Natural killer cell (primary cell): ENCODE measurements around the gene GNB1L. TPM values are rescaled to one million over a fixed set of nuclear protein-coding genes. Genes with fewer than 3 reads are reported as not detected.

Source experiments
- ATAC-seq, 3 donors: fragments of 150-1000 bp in 2 of 3; fragments of 200-7000 bp in 1 of 3; cut with Tn5 transposase; 1 replicate in 1 of 3; 2 replicates in 2 of 3; pipeline ENCODE4 v1.10.0; 2021; ENCODE audit warnings: mild to moderate bottlenecking in 2 of 3, moderate library complexity in 2 of 3
- DNase-seq, 2 donors: peaks; one replicate each; pipeline versions ENCODE4 v3.0.0 to v3.0.0-alpha.2; 2013 to 2021; ENCODE audit warnings: mixed read lengths in 1 of 2
- H3K27ac ChIP-seq: one replicate; pipeline ENCODE4 v1.5.1; 2013; ENCODE audit warnings: mild to moderate bottlenecking, low read length
- H3K27me3 ChIP-seq: one replicate; pipeline ENCODE4 v1.6.1; 2013; ENCODE audit warnings: low read length; ENCODE audit not compliant: control insufficient read depth, insufficient read depth
- H3K36me3 ChIP-seq: one replicate; pipeline ENCODE4 v1.6.1; 2013; ENCODE audit warnings: low read length; ENCODE audit not compliant: control insufficient read depth, insufficient read depth
- H3K4me1 ChIP-seq: one replicate; pipeline ENCODE4 v1.6.1; 2013; ENCODE audit warnings: low read length; ENCODE audit not compliant: control insufficient read depth, insufficient read depth
- H3K4me3 ChIP-seq: one replicate; pipeline ENCODE4 v1.5.1; 2013; ENCODE audit warnings: low read length
- H3K9me3 ChIP-seq: one replicate; pipeline ENCODE4 v1.6.1; 2013; ENCODE audit warnings: low read length; ENCODE audit not compliant: control insufficient read depth, insufficient read depth
- H3K27ac Mint-ChIP-seq, 2 donors: one replicate each; pipeline ENCODE4 v1.8.0; 2022; ENCODE audit warnings: mild to moderate bottlenecking in 2 of 2, mixed read lengths in 2 of 2, moderate library complexity in 1 of 2
- H3K27me3 Mint-ChIP-seq, 2 donors: one replicate each; pipeline ENCODE4 v1.8.0; 2022; ENCODE audit warnings: low read depth in 2 of 2, mixed read lengths in 2 of 2
- H3K36me3 Mint-ChIP-seq: one replicate; pipeline ENCODE4 v1.8.0; 2022; ENCODE audit warnings: mixed read lengths
- H3K4me1 Mint-ChIP-seq, 2 donors: one replicate each; pipeline ENCODE4 v1.8.0; 2022; ENCODE audit warnings: mixed read lengths in 2 of 2
- H3K4me3 Mint-ChIP-seq: one replicate; pipeline ENCODE4 v1.8.0; 2022; ENCODE audit warnings: mild to moderate bottlenecking, moderate library complexity, mixed read lengths
- H3K9me3 Mint-ChIP-seq, 2 donors: one replicate each; pipeline ENCODE4 v1.8.0; 2022; ENCODE audit warnings: mixed read lengths in 2 of 2
- CTCF ChIP-seq: fragments of 200-600 bp; IDR thresholded peaks from one replicate; pipeline ENCODE4 v1.8.0; 2022; ENCODE audit warnings: antibody characterized with exemption
- WGBS: methylation state at CpG from one replicate; pipeline ENCODE4 v1.1.7; 2013; ENCODE audit warnings: missing lambda C conversion rate; ENCODE audit not compliant: insufficient coverage; 5-methylcytosine and 5-hydroxymethylcytosine counted together
- intact Hi-C: fragments of 100-400 bp; cut with micrococcal nuclease; formaldehyde crosslinking; loops from one replicate; pipeline ENCODE4 v1.14.2; 2022
- total RNA-seq, 4 donors: library from RNA; stranded (reverse); fragments of 120-200 nt in 1 of 4; gene quantifications; one replicate each; pipeline versions ENCODE4 v1.2.3 to v1.2.4, GENCODE V29; 2013 to 2022

Gene GNB1L
- total RNA-seq, 3 donors from 2014 or later (not counting 1 experiment from before 2014, with no cell fraction given): 5.1 to 5.3 (median 5.3) TPM

DNA sequence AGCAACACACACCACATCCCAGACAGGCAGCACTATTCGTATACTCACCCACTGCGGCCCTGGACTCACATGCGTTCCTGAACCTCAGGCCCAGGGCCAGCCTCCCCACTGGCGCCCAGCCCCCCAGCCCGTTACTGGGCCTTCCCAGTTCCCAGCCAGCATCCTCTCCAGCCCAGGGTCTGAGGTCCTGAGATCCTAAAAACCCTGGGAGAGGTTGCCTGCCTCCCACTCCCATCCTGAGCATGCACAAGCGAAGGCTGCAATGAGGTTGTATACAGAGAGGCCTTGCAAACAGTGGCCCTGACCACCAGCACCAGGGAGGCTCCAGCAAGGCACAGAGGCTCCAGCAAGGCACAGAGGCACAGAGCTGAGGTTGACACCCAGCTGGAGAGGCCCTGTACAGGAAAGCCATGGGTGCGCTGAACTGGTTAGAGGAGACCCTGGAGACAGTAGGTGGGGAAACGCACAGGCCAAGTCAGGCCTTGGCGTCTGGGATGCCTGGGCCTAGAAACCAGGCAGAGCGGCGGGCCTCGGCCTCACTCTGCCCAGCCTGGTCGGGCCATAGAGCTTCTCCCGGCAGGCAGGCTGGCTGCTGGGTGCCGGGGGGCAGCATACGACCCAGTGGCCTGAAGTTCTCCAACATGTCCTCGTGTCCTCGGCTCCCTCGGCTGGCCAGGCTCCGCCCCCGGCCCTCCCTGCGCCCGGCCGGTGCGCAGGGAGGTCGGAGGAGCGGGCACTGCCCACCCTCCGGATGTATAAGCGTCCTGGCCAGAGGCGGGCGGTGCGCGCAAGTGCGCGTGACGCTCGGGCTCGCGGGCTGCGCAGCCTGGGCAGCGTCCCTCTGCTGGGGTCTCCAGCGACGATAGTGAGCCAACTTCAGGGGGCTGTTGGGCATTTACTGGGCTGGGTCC lies 96.4 kb downstream of the GNB1L start:
- Mint-ChIP-seq H3K27ac (no peak overlapping the region), H3K36me3 (no peaks in the 10 kb centered on the region), H3K4me3 (peak overlapping the region; percentile 63), H3K9me3 (no peaks in the 10 kb centered on the region), H3K27me3 (peaks cover 54 to 55% of the 10 kb centered on the region in 2 donors), H3K4me1 (peaks cover 12 to 21% of the 10 kb centered on the region in 2 donors)
- Histone ChIP-seq H3K27ac (no peak overlapping the region), H3K9me3 (no peaks in the 10 kb centered on the region), H3K36me3 (no peaks in the 10 kb centered on the region), H3K4me3 (no peak overlapping the region), H3K27me3 (peaks cover 38% of the 10 kb centered on the region), H3K4me1 (peaks cover 26% of the 10 kb centered on the region)
- DNase-seq (no peak), ATAC-seq (no peak)
- no peak for TF ChIP-seq CTCF
- intact Hi-C loops: no loop called here
- 46% methylated on average over 43 of the region's 43 CpGs for WGBS

- H3K27me3 ChIP-seq: peaks cover 38% of the 10 kb centered on the region
- peaks cover 47 to 58% of the 10 kb centered on the region in 2 donors for H3K27me3 Mint-ChIP-seq
- H3K4me3 ChIP-seq: peak overlapping the region; percentile 14
- DNase-seq (peak in 1 of 2 donors; percentile 12), ATAC-seq (no peak)
- no peaks in the 10 kb centered on the region for H3K9me3 Mint-ChIP-seq
- WGBS: 20% methylated on average over 16 of the region's 16 CpGs
- no peaks in the 10 kb centered on the region for H3K9me3 ChIP-seq
- intact Hi-C loops: no loop called here
- H3K36me3 ChIP-seq: no peaks in the 10 kb centered on the region
- H3K4me1 ChIP-seq: peaks cover 26% of the 10 kb centered on the region
- H3K4me1 Mint-ChIP-seq: peaks cover 12 to 21% of the 10 kb centered on the region in 2 donors
- no peak overlapping the region for H3K27ac ChIP-seq
- H3K36me3 Mint-ChIP-seq: no peaks in the 10 kb centered on the region
- no peak for TF ChIP-seq CTCF
- peak overlapping the region; percentile 63 for H3K4me3 Mint-ChIP-seq
- no peak overlapping the region for H3K27ac Mint-ChIP-seq
These were observed 97.3 kb downstream of the GNB1L start for GRCh38 chr22:19757140-19757984.

DNA sequence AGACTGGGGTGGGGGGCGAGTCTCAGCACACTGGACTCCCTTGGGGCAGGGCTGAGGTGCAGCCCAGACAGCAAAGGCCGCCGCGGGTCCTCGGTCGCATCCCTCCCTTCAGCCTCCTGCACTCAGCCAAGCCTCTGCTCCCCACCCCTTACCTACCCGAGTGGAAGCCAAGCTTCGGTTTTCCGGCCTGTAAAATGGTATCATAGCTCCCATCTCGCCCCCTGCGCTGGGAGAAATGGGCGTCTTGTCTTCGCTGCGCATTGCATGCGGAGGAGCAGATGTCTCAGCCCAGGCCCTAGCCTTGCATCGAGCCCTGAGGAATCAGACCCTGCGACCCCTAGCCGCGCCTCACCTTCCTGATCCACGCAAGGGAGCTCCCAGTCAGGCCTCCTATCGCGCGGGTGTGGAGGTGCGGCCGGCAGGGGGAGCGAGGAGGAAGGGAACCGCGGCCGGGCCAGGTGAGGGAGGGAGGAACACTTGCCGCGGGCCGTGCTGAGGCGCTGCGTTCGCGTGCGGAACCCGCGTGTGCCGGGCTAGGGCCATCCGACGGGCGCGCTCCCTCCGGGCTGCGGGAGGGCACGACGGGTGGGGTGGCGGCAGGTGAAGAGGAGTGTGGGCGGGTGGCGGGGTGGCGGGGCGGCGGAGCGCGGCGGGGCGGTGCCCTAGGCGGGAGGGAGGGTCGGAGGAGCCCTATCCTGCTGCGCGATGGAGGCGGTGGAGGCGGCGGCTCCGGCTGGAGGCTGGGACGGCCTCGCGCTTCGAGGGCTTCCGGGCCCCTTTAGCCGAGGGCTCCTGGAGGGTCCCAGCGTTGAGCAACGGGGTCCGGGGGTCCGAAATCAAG lies 98.2 kb downstream of the GNB1L start:
- DNase-seq (peak in 1 of 2 donors; percentile 82), ATAC-seq (peak in 2 of 3 donors; percentile 36 to 59)
- H3K27me3 ChIP-seq: peaks cover 35% of the 10 kb centered on the region
- intact Hi-C loops: no loop called here
- WGBS: 4% methylated on average over 76 of the region's 76 CpGs
- Mint-ChIP-seq H3K4me3 (peak overlapping the region; percentile 63), H3K36me3 (no peaks in the 10 kb centered on the region), H3K9me3 (no peaks in the 10 kb centered on the region), H3K27me3 (peaks cover 42 to 50% of the 10 kb centered on the region in 2 donors), H3K4me1 (peaks cover 12 to 21% of the 10 kb centered on the region in 2 donors), H3K27ac (no peak overlapping the region)
- peaks cover 26% of the 10 kb centered on the region for H3K4me1 ChIP-seq
- H3K9me3 ChIP-seq: no peaks in the 10 kb centered on the region
- H3K36me3 ChIP-seq: no peaks in the 10 kb centered on the region
- peak overlapping the region; percentile 14 for H3K4me3 ChIP-seq
- no peak overlapping the region for H3K27ac ChIP-seq
- TF ChIP-seq CTCF: no peak
